HG02763 (cell line): ENCODE data around the gene ADIRF.

ENCODE experiments used
- ATAC-seq: cut with Tn5 transposase; IDR thresholded peaks from one replicate; pipeline ENCODE4 v1.9.1; 2021; ENCODE audit warnings: mild to moderate bottlenecking, moderate library complexity; ENCODE audit not compliant: unreplicated experiment

The ADIRF gene

GRCh38 chr10:86960003-86960862, 8.0 kb upstream of the ADIRF start:
- ATAC-seq, result peak; percentile 55

- no peak for ATAC-seq
These were observed 7.3 kb upstream of the ADIRF start for GRCh38 chr10:86960863-86961434.

DNA sequence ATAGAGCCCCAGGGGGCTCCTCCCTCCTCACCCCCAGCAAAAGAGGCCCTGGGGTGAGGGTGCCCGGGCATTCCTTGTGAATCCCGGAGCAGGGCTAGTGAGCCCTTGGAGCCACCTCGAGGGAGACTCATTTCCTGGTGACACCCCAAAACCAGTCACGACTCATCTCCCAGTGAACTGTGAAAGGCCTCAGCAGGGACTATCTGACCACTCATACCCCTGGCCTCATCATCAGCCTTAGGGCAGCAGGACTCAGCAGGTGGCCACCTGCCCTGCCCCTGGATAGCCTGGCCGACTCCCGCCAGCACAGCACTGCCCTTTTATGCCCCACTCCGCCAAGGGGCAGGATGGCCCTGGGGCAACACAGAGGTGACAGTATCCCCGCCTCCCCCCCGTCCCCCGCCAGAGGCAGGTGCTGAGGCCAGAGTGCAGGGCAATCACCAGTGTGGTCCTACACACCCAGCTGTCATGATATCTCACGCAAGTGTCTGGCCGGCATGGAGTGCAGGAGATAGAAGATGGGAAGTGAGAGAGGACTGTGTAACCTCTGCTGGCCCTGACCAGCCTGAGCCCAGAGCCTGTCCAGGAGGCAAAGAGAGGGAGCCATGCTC, 6.7 kb upstream of the ADIRF start:
- ATAC-seq, result no peak

DNA sequence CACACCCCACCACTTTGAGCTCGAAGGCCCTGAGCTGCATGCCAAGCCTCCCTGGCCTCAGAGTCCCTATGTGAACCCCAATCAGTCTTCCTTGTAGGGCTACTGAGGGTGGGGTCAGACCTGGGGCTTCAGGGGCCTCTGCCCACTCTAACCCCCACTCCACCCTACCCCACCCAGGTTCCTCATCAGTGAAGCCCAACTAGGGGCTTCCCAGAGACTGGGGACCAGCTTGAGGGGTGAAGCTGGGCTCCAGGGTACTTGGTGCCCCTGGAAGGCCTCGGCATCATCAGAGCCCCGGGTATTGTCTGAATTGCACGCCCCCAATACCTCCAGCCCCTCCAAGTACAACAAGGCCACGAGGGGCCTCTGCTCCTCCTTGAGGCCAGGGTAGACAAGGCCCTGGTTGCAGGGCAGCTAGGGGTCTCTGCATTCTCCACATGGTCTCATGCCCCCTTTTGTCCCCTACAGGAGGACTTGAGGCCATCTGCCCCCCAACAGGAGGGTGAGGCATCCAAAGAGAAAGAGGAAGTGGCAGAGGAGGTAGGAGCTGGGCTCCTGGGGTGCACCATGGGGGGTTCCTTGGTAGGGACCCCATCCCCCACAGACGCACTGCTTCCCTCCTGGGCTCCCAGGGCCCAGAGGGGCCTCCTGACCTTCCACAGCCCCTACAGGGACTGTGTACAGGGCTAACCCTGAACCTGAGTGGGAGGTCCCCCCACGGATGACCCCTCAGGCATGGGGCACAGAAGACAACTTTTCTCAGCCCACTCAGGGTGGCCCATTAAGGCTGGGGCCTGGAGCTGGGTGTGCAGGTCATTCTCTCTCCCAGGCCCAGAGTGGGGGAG, 5.9 kb upstream of the ADIRF start:
- no peak for ATAC-seq

DNA sequence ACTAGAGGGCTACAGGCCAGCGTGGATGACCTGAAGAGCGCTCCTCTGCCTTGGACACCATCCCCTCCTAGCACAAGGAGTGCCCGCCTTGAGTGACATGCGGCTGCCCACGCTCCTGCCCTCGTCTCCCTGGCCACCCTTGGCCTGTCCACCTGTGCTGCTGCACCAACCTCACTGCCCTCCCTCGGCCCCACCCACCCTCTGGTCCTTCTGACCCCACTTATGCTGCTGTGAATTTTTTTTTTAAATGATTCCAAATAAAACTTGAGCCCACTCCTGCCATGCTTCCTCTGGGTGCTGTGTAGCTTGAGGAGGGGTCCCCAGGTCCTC, 5.3 kb upstream of the ADIRF start:
- ATAC-seq, result no peak

- ATAC-seq, result no peak
These were observed 4.9 kb upstream of the ADIRF start for GRCh38 chr10:86963341-86963919.

DNA sequence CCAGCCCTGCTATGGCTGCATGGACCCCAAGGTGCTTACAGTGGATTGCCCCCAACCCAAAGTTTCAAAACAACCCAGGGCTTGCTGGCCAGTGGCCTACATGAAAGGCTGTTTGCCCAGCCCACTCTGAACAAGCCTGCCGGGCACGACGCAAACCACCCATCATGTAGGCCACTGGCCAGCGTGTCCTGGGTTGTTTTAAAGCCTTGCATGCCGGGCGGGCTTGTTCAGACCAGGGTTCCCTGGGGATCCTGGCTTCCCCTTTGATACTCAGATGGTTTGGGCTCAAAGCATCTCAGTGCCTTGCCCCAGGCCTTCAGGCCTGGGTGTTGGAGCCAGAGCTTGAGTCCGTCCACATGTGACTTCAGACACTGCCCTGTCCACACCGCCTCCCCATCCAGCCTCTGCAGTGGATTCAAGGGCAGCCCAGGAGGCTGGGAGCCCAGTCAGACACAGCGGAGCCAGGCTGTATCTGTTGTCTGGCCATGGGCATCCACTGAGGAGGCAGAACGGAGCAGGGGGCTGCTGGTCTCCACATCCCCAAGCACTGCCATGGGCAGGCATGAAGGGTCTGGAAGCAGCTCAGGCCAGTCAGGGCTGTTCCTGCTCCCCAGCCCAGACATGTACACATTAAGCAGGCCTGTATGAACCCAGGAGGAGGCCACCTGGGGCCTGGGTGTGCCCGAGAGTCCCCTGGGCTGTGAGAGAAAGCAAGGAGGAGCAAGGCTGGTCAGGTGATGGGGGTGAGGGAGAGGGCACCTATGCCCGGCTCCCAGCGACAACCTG, 4.0 kb upstream of the ADIRF start:
- ATAC-seq, result no peak

GRCh38 chr10:86964847-86965190, 3.5 kb upstream of the ADIRF start:
- no peak for ATAC-seq

DNA sequence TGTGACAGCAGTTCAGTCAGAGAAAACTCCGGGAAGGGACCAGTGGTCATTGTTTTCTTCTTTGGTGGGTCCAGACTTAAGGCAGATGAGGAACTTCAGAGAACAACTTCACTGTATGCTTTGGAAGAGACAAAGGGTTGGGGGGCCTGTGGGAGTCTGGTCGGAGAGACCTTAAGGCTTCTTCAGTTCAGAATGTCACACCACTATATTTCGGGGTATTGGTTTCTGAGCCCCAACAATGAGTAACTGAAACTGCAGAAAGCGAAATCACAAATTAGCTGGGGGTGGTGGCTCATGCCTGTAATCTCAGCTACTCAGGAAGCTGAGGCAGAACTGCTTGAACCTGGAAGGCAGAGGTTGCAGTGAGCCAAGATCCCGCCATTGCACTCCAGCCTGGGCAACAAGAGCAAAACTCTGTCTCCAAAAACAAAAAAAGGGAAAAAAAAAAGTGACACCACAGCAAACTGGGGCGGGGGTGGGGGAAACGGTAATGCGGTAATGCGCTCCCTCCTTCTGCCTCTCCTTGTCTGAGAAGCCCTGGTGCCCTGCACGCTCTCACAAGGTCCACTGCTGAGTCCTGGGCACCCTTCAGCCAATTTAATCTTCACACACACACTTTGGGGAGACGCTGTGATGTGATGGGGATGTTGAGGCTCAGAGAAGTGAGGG, 2.2 kb upstream of the ADIRF start:
- no peak for ATAC-seq

DNA sequence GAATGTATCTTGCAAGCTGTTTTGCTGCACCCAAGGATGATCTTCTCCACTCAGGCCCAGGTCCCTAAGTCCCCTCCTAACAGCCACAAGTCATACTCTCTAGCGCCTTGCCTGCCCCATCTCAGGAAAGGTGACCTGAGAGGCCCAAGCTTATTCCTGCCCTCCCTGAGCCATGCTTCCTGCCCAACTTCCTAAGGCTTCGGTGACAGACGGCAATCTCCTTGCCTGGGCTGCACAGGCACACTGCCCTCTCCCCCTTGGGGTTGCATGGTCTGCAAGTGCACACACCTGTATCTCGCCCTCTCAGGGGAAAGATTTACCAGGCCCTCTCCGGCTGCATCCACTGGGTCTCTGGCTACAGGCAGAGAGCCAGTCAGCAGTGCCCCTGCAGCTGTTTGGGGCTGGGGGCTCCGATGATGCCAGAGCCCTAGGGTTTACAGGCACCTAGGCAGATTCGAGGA, 771 bp upstream of the ADIRF start:
- no peak for ATAC-seq

- no peak for ATAC-seq
These were observed 693 bp downstream of the ADIRF start for GRCh38 chr10:86968994-86969355.

DNA sequence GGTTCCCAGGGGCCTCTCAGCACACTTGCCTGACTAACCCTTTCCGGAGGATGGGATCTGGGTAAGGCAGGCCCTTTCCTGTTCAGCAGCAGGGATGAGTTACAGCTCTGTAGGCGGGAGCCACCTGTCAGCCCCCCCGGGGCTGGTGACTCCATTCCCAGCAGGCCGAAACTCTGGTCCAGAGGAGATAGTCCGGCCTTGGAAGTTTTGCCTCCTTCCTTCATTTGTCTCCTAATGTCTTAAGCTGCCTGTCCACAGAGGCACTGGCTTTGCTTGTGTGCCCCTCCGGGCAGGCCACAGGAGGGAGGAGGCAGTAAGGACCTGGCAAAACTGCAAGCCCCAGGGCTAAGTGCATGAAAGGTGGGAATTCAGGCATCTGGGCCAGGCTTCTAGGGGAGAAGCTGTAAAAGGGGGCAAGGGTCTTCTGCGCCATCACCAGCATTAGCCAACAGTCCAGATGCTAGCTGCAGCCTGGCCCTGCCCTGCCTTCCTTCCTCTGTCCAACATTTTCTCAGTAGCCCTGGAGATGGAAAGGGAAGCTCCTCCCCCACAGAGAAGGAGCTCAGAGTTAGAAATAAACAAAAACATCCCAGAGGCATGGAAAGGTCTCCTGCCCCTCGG, 1.2 kb downstream of the ADIRF start:
- no peak for ATAC-seq

- ATAC-seq, result no peak
These were observed 2.1 kb downstream of the ADIRF start for GRCh38 chr10:86970162-86970981.

GRCh38 chr10:86970982-86971231, 2.6 kb downstream of the ADIRF start:
- no peak for ATAC-seq

GRCh38 chr10:86971232-86971991, 3.1 kb downstream of the ADIRF start:
- ATAC-seq, result peak; percentile 79

DNA sequence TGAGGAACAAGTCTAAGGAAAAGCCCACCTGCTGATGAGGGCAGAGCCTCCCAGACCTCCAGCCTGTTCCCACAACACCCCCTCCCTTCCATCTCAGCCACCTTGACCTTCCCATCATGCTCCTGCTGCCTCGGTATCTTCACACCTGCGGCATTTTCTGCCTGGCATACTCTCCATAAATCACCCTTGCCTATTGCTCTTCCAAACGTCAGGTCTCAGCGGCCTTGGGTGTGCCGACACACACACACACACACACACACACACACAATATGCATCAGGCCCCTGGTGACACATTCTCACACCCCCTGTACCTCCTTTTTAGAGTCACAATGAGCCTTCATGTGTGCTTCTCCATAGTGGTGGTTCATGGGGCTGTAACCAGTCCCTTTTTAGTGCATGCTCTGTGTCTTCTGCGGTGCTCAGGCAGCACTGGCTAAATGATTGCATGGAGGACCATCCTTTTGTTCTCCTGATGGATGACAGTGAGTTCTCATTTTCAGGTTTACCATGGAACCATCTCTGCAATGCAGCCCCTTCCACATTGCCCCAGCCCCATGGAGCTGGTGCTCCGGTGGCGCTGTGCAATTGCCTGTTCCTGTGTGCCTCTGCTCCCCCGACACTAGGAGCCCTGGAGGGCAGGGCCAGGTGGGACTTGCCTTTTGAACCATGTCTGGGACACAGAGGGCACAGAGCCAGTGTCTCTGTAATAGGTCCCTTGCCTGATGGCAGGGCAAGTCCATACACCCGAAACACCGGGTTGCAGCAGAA, 4.5 kb downstream of the ADIRF start:
- no peak for ATAC-seq

DNA sequence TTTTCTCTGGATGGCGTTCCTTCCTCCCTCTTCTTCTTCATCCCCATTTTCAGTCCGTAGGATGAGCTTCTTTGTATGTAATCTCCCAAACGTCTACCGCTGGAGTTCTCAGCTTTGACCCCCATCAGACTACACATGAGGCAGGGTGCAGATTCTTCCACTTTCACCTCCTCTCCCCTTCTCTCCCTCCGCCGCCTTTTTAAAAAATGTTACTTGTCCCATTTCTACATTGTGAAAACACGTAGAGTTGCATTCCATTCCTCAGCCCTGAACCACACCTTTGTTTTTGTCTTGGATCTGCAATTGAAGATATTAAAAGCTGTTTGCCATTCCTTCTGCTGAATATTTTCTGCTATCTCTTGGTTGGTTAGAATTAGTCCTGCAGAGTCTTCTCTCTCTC, 6.2 kb downstream of the ADIRF start:
- no peak for ATAC-seq
